GM23338 (cell line): Measurements from ENCODE around the gene B4GALT6. TPM values are rescaled to one million over a fixed set of nuclear protein-coding genes. Genes with fewer than 3 reads are reported as not detected.

Experiments
- ATAC-seq: fragments of 200-7000 bp; cut with Tn5 transposase; 3 replicates; pipeline ENCODE4 v1.9.1; 2020
- DNase-seq: peaks from one replicate; pipeline ENCODE4 v3.0.0-alpha.2; 2015; ENCODE audit warnings: low spot score
- H2AFZ ChIP-seq: fragments of 200-600 bp; sonication (generic); 2 replicates; pipeline ENCODE4 v1.8.0; 2016; ENCODE audit warnings: antibody characterized with exemption, mild to moderate bottlenecking, moderate library complexity
- H3F3A ChIP-seq: fragments of 200-600 bp; sonication (generic); replicated peaks from 2 replicates; pipeline ENCODE4 v1.8.0; 2017; ENCODE audit warnings: antibody characterized with exemption, mixed run types, low read depth
- H3K27ac ChIP-seq: fragments of 200-600 bp; sonication (generic); 2 replicates; pipeline ENCODE4 v1.6.1; 2016; ENCODE audit warnings: low read depth
- H3K27me3 ChIP-seq: fragments of 200-600 bp; sonication (generic); 2 replicates; pipeline ENCODE4 v1.8.0; 2016; ENCODE audit warnings: mild to moderate bottlenecking, mixed run types, moderate library complexity; ENCODE audit not compliant: insufficient read depth
- H3K36me3 ChIP-seq: fragments of 200-600 bp; sonication (generic); 2 replicates; pipeline ENCODE4 v1.8.0; 2016; ENCODE audit warnings: mild to moderate bottlenecking; ENCODE audit not compliant: insufficient read depth
- H3K4me1 ChIP-seq: fragments of 200-600 bp; sonication (generic); 2 replicates; pipeline ENCODE4 v1.8.0; 2016; ENCODE audit warnings: mild to moderate bottlenecking, moderate library complexity; ENCODE audit not compliant: insufficient read depth
- H3K4me2 ChIP-seq: fragments of 200-600 bp; sonication (generic); 2 replicates; pipeline ENCODE4 v1.7.1; 2017; ENCODE audit warnings: mixed run types
- H3K4me3 ChIP-seq: fragments of 200-600 bp; sonication (generic); 2 replicates; pipeline ENCODE4 v1.6.1; 2016; ENCODE audit warnings: mixed run types
- H3K79me2 ChIP-seq: fragments of 200-600 bp; sonication (generic); replicated peaks from 2 replicates; pipeline ENCODE4 v1.8.0; 2017; ENCODE audit warnings: mild to moderate bottlenecking; ENCODE audit not compliant: insufficient read depth
- H3K9me2 ChIP-seq: fragments of 200-600 bp; sonication (generic); 2 replicates; pipeline ENCODE4 v1.8.0; 2017; ENCODE audit not compliant: insufficient read depth
- H4K20me1 ChIP-seq: fragments of 200-600 bp; sonication (generic); replicated peaks from 2 replicates; pipeline ENCODE4 v1.8.0; 2017; ENCODE audit warnings: mild to moderate bottlenecking; ENCODE audit not compliant: insufficient read depth
- H3K27ac Mint-ChIP-seq: 2 replicates; pipeline ENCODE4 v1.8.0; 2020; ENCODE audit warnings: inconsistent platforms, mild to moderate bottlenecking, moderate library complexity, mixed read lengths
- H3K27me3 Mint-ChIP-seq: 3 replicates; pipeline ENCODE4 v1.8.0; 2022; ENCODE audit warnings: low read depth, mild to moderate bottlenecking, moderate library complexity, mixed read lengths, inconsistent platforms; ENCODE audit not compliant: insufficient read depth, poor library complexity
- H3K36me3 Mint-ChIP-seq: 3 replicates; pipeline ENCODE4 v1.8.0; 2021; ENCODE audit warnings: low read depth, mild to moderate bottlenecking, inconsistent platforms, moderate library complexity, mixed read lengths
- H3K4me1 Mint-ChIP-seq: 3 replicates; pipeline ENCODE4 v1.8.0; 2020; ENCODE audit warnings: mild to moderate bottlenecking, inconsistent platforms, mixed read lengths
- H3K4me3 Mint-ChIP-seq: 3 replicates; pipeline ENCODE4 v1.8.0; 2021; ENCODE audit warnings: moderate library complexity, mild to moderate bottlenecking, inconsistent platforms, mixed read lengths
- H3K9me3 Mint-ChIP-seq: 3 replicates; pipeline ENCODE4 v1.8.0; 2020; ENCODE audit warnings: moderate library complexity, mild to moderate bottlenecking, inconsistent platforms, mixed read lengths
- CREB1 ChIP-seq: fragments of 250-450 bp; sonication (Bioruptor Pico); IDR thresholded peaks from 2 replicates; pipeline ENCODE4 v1.5.0; 2020; ENCODE audit warnings: low read depth, mild to moderate bottlenecking, moderate library complexity
- EZH2 ChIP-seq: fragments of 200-600 bp; sonication (generic); IDR thresholded peaks from one replicate; pipeline ENCODE4 v1.8.0; 2017; ENCODE audit warnings: antibody characterized with exemption, mild to moderate bottlenecking, low read depth; ENCODE audit not compliant: unreplicated experiment
- EZH2phosphoT487 ChIP-seq: fragments of 200-600 bp; sonication (generic); IDR thresholded peaks from one replicate; pipeline ENCODE4 v1.8.1; 2018; ENCODE audit warnings: antibody characterized with exemption; ENCODE audit not compliant: unreplicated experiment
- JUNB ChIP-seq: IDR thresholded peaks from one replicate; pipeline ENCODE4 v1.6.1; 2016; ENCODE audit warnings: antibody characterized with exemption; ENCODE audit not compliant: unreplicated experiment
- NANOG ChIP-seq: IDR thresholded peaks from 2 replicates; pipeline ENCODE4 v1.6.1; 2016; ENCODE audit warnings: antibody characterized with exemption, borderline replicate concordance
- ZNF331 ChIP-seq: fragments of 250-450 bp; sonication (Bioruptor Pico); IDR thresholded peaks from 2 replicates; pipeline ENCODE4 v1.5.0; 2020; ENCODE audit warnings: low read depth, mild to moderate bottlenecking, moderate library complexity
- polyA plus RNA-seq: library from polyadenylated mRNA; unstranded; fragments of >200 nt; fragmentation: Nextera tagmentation; extraction: Ambion mirVana; gene quantifications from 2 replicates; pipeline ENCODE4 v1.2.1, GENCODE V29; 2016
- total RNA-seq: library from RNA; depleted of rRNA; stranded (reverse); fragments of >200 nt; shearing (Covaris generic); gene quantifications from 2 replicates; pipeline ENCODE4 v1.2.3, GENCODE V29; 2014
- TF ChIP-seq, protein P1 (sequence below): IDR thresholded peaks from one replicate; pipeline ENCODE4 v1.6.1; 2018; ENCODE audit warnings: antibody characterized with exemption; ENCODE audit not compliant: unreplicated experiment
- TF ChIP-seq, protein P2 (sequence below): IDR thresholded peaks from 2 replicates; pipeline ENCODE4 v1.6.1; 2016; ENCODE audit warnings: antibody characterized with exemption
- TF ChIP-seq, protein P3 (sequence below): fragments of 250-450 bp; sonication (Bioruptor Pico); IDR thresholded peaks from 2 replicates; pipeline ENCODE4 v1.5.0; 2020; ENCODE audit warnings: mild to moderate bottlenecking, moderate library complexity

The B4GALT6 gene
- total and polyA plus RNA-seq, 2 experiments from 2014 or later = 14.8 to 33.8 TPM

DNA sequence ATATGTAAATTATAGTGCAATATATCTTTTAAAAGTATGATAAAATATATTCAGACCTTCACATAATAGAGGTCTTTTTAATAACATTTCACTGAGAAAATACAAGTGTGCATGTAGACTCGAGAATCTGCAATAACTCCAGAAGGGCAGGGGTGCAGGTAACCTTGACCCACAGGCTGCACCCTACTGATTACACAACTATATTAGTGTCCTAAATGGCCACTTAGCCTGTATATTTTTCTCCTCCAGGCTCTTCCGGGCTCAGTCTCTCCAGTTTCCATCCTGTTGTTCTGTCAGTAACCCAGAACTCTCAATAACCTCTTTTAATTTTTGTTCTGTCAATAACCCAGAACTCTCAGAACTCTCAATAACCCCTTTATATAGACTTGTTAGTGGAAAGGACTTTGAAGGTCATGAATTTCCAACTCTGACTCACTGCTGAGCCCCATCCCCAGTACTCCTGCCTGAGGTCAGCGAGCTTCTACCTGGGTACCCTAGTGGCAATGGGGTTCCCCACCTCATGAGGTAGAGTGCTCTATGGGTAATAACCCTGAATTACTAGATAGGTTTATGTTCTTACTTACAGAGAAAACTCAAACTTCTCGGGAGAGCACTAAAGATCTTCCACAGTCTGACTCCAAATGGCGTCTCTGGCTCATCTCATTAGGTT is 101.1 kb downstream of the B4GALT6 start:
- DNase-seq = no peak
- Mint-ChIP-seq H3K4me1 (peaks cover 7% of the 10 kb centered on the region; the same call in 2 of the 3 replicates), H3K9me3 (no peaks in the 10 kb centered on the region), H3K27ac (no peak overlapping the region), H3K27me3 (no peaks in the 10 kb centered on the region), H3K36me3 (no peaks in the 10 kb centered on the region; the same call in 2 of the 3 replicates), H3K4me3 (no peak overlapping the region)
- H3K4me1 ChIP-seq = no peaks in the 10 kb centered on the region
- H3K79me2 ChIP-seq = no peaks in the 10 kb centered on the region
- no peaks in the 10 kb centered on the region for H3K36me3 ChIP-seq
- ATAC-seq = no peak
- H3K27ac ChIP-seq = no peak overlapping the region
- peaks cover 11% of the 10 kb centered on the region for H3K9me2 ChIP-seq
- no peak overlapping the region for H3K4me2 ChIP-seq
- no peak for TF ChIP-seq EZH2
- TF ChIP-seq, protein P1, sequence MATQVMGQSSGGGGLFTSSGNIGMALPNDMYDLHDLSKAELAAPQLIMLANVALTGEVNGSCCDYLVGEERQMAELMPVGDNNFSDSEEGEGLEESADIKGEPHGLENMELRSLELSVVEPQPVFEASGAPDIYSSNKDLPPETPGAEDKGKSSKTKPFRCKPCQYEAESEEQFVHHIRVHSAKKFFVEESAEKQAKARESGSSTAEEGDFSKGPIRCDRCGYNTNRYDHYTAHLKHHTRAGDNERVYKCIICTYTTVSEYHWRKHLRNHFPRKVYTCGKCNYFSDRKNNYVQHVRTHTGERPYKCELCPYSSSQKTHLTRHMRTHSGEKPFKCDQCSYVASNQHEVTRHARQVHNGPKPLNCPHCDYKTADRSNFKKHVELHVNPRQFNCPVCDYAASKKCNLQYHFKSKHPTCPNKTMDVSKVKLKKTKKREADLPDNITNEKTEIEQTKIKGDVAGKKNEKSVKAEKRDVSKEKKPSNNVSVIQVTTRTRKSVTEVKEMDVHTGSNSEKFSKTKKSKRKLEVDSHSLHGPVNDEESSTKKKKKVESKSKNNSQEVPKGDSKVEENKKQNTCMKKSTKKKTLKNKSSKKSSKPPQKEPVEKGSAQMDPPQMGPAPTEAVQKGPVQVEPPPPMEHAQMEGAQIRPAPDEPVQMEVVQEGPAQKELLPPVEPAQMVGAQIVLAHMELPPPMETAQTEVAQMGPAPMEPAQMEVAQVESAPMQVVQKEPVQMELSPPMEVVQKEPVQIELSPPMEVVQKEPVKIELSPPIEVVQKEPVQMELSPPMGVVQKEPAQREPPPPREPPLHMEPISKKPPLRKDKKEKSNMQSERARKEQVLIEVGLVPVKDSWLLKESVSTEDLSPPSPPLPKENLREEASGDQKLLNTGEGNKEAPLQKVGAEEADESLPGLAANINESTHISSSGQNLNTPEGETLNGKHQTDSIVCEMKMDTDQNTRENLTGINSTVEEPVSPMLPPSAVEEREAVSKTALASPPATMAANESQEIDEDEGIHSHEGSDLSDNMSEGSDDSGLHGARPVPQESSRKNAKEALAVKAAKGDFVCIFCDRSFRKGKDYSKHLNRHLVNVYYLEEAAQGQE = no peak
- TF ChIP-seq, protein P2, sequence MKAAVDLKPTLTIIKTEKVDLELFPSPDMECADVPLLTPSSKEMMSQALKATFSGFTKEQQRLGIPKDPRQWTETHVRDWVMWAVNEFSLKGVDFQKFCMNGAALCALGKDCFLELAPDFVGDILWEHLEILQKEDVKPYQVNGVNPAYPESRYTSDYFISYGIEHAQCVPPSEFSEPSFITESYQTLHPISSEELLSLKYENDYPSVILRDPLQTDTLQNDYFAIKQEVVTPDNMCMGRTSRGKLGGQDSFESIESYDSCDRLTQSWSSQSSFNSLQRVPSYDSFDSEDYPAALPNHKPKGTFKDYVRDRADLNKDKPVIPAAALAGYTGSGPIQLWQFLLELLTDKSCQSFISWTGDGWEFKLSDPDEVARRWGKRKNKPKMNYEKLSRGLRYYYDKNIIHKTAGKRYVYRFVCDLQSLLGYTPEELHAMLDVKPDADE = no peak
- TF ChIP-seq EZH2phosphoT487 = no peak
- TF ChIP-seq JUNB = no peak
- no peak for TF ChIP-seq CREB1 (CRISPR knock-in tag)
- no peak overlapping the region for H2AFZ ChIP-seq
- H3K4me3 ChIP-seq = no peak overlapping the region
- H3F3A ChIP-seq = no peaks in the 10 kb centered on the region
- no peaks in the 10 kb centered on the region for H4K20me1 ChIP-seq
- H3K27me3 ChIP-seq = no peaks in the 10 kb centered on the region

DNA sequence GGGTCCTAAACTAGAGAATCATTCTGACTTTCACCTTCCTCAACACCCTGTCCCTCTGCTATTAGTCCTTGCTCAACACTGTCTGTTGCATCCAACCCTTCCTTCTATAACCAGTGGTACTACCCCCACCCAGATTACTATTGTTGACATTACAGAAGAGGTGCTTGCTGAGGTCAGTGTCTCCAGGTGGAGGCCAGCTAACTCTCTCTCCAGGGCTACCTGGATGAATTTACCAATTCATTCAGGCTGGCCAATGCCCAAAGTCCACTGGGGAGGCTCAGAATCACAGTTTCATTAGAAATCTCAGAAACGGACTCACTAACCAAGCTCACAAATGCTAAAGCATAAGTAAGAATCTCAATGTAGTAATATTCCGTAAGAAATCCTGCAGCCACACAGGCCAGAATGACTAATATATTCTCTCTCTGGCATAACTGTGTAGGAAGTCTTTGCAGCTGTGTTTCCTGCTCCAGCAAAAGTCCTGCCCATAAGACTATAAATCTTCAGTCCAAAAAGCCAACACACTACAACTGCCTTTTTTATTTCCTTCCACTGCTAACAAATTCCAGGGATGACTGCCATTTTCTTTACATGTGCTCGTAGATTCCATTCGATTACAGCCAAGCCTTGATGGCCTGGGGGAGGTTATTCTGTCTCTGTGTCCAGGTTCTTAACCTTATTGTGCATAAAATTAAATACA is 102.7 kb downstream of the B4GALT6 start:
- Histone ChIP-seq H3K4me1 (no peaks in the 10 kb centered on the region), H3K4me3 (no peak overlapping the region)
- H3K9me3 Mint-ChIP-seq = no peaks in the 10 kb centered on the region

More for the DNA sequence above, 102.7 kb downstream of the B4GALT6 start:
- TF ChIP-seq ZNF331 (no peak), NANOG (no peak)
- TF ChIP-seq, protein P3, sequence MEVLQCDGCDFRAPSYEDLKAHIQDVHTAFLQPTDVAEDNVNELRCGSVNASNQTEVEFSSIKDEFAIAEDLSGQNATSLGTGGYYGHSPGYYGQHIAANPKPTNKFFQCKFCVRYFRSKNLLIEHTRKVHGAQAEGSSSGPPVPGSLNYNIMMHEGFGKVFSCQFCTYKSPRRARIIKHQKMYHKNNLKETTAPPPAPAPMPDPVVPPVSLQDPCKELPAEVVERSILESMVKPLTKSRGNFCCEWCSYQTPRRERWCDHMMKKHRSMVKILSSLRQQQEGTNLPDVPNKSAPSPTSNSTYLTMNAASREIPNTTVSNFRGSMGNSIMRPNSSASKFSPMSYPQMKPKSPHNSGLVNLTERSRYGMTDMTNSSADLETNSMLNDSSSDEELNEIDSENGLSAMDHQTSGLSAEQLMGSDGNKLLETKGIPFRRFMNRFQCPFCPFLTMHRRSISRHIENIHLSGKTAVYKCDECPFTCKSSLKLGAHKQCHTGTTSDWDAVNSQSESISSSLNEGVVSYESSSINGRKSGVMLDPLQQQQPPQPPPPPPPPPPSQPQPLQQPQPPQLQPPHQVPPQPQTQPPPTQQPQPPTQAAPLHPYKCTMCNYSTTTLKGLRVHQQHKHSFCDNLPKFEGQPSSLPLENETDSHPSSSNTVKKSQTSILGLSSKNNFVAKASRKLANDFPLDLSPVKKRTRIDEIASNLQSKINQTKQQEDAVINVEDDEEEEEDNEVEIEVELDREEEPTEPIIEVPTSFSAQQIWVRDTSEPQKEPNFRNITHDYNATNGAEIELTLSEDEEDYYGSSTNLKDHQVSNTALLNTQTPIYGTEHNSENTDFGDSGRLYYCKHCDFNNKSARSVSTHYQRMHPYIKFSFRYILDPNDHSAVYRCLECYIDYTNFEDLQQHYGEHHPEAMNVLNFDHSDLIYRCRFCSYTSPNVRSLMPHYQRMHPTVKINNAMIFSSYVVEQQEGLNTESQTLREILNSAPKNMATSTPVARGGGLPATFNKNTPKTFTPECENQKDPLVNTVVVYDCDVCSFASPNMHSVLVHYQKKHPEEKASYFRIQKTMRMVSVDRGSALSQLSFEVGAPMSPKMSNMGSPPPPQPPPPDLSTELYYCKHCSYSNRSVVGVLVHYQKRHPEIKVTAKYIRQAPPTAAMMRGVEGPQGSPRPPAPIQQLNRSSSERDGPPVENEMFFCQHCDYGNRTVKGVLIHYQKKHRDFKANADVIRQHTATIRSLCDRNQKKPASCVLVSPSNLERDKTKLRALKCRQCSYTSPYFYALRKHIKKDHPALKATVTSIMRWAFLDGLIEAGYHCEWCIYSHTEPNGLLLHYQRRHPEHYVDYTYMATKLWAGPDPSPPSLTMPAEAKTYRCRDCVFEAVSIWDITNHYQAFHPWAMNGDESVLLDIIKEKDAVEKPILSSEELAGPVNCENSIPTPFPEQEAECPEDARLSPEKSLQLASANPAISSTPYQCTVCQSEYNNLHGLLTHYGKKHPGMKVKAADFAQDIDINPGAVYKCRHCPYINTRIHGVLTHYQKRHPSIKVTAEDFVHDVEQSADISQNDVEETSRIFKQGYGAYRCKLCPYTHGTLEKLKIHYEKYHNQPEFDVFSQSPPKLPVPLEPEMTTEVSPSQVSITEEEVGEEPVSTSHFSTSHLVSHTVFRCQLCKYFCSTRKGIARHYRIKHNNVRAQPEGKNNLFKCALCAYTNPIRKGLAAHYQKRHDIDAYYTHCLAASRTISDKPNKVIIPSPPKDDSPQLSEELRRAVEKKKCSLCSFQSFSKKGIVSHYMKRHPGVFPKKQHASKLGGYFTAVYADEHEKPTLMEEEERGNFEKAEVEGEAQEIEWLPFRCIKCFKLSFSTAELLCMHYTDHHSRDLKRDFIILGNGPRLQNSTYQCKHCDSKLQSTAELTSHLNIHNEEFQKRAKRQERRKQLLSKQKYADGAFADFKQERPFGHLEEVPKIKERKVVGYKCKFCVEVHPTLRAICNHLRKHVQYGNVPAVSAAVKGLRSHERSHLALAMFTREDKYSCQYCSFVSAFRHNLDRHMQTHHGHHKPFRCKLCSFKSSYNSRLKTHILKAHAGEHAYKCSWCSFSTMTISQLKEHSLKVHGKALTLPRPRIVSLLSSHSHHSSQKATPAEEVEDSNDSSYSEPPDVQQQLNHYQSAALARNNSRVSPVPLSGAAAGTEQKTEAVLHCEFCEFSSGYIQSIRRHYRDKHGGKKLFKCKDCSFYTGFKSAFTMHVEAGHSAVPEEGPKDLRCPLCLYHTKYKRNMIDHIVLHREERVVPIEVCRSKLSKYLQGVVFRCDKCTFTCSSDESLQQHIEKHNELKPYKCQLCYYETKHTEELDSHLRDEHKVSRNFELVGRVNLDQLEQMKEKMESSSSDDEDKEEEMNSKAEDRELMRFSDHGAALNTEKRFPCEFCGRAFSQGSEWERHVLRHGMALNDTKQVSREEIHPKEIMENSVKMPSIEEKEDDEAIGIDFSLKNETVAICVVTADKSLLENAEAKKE (CRISPR knock-in tag) = no peak
- ATAC-seq (no peak), DNase-seq (no peak)
- Histone ChIP-seq H4K20me1 (no peaks in the 10 kb centered on the region), H3K9me2 (peaks cover 15% of the 10 kb centered on the region), H3K27me3 (no peaks in the 10 kb centered on the region), H3K4me2 (no peak overlapping the region), H3K27ac (no peak overlapping the region), H3K79me2 (no peaks in the 10 kb centered on the region), H2AFZ (peak overlapping the region; percentile 60; the same call in 1 of the 2 replicates), H3F3A (no peaks in the 10 kb centered on the region), H3K36me3 (no peaks in the 10 kb centered on the region)
- Mint-ChIP-seq H3K4me1 (no peaks in the 10 kb centered on the region), H3K27me3 (no peaks in the 10 kb centered on the region), H3K4me3 (no peak overlapping the region), H3K36me3 (no peaks in the 10 kb centered on the region; the same call in 2 of the 3 replicates), H3K27ac (no peak overlapping the region)
